Endothelial cell (in vitro differentiated cells): ENCODE data around the gene USP12. TPM values are rescaled to one million over a fixed set of nuclear protein-coding genes. Genes with fewer than 3 reads are reported as not detected.
A peak's percentile ranks its signal among the peaks of the same experiment; 100 is the strongest.

Experiments
- DNase-seq: peaks from one replicate; pipeline ENCODE4 v3.0.0; 2021; ENCODE audit warnings: low spot score
- H3K27ac Mint-ChIP-seq: one replicate; pipeline ENCODE4 v1.8.0; 2021; ENCODE audit warnings: mixed read lengths, inconsistent platforms; ENCODE audit not compliant: unreplicated experiment
- H3K27me3 Mint-ChIP-seq: one replicate; pipeline ENCODE4 v1.8.0; 2021; ENCODE audit warnings: mild to moderate bottlenecking, moderate library complexity, mixed read lengths, inconsistent platforms; ENCODE audit not compliant: unreplicated experiment
- H3K36me3 Mint-ChIP-seq: one replicate; pipeline ENCODE4 v1.8.0; 2021; ENCODE audit warnings: mild to moderate bottlenecking, low read depth, mixed read lengths, inconsistent platforms; ENCODE audit not compliant: unreplicated experiment
- H3K4me1 Mint-ChIP-seq: one replicate; pipeline ENCODE4 v1.8.0; 2021; ENCODE audit warnings: mild to moderate bottlenecking, mixed read lengths, inconsistent platforms; ENCODE audit not compliant: unreplicated experiment
- H3K4me3 Mint-ChIP-seq: one replicate; pipeline ENCODE4 v1.8.0; 2021; ENCODE audit warnings: mild to moderate bottlenecking, mixed read lengths, inconsistent platforms; ENCODE audit not compliant: unreplicated experiment
- H3K9me3 Mint-ChIP-seq: one replicate; pipeline ENCODE4 v1.8.0; 2021; ENCODE audit warnings: mixed read lengths, inconsistent platforms; ENCODE audit not compliant: unreplicated experiment
- total RNA-seq: library from RNA; stranded (reverse); fragmentation: NEBNext Ultra II Directional; extraction: Animal tissue kit (Norgen Biotek cat#: 25700); gene quantifications from one replicate; pipeline ENCODE4 v1.2.1, GENCODE V29; 2021; ENCODE audit not compliant: unreplicated experiment
- TF ChIP-seq, protein P1 (sequence below): fragments of 200-600 bp; sonication (generic); IDR thresholded peaks from one replicate; pipeline ENCODE4 v1.5.0; 2021; ENCODE audit warnings: antibody characterized with exemption; ENCODE audit not compliant: unreplicated experiment

Gene USP12
- total RNA-seq, 1 donor from 2014 or later = 29.7 TPM

DNA sequence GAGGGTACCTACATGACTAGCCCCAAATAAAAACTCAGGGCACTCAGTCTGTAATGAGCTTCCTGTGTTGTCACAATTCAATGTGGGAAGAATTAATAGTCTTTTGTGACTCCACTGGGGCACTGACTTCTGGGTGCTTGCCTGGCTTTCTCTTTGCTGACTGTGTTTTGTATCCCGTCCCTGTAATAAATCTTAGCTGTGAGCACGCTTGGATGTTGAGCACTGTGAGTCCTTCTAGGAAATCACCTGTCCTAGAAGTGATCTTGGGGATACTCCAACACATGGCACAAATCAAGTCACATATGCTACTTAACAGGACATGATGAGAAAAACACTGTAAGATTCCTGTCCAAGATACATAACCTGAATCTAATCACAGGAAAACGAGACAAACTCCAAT is 83.0 kb downstream of the USP12 start:
- Mint-ChIP-seq H3K27me3 (peaks cover 6% of the 10 kb centered on the region), H3K4me1 (peaks cover 4% of the 10 kb centered on the region), H3K4me3 (no peak overlapping the region), H3K9me3 (no peaks in the 10 kb centered on the region), H3K27ac (no peak overlapping the region), H3K36me3 (peaks cover 30% of the 10 kb centered on the region)
- no peak for DNase-seq
- TF ChIP-seq, protein P1, sequence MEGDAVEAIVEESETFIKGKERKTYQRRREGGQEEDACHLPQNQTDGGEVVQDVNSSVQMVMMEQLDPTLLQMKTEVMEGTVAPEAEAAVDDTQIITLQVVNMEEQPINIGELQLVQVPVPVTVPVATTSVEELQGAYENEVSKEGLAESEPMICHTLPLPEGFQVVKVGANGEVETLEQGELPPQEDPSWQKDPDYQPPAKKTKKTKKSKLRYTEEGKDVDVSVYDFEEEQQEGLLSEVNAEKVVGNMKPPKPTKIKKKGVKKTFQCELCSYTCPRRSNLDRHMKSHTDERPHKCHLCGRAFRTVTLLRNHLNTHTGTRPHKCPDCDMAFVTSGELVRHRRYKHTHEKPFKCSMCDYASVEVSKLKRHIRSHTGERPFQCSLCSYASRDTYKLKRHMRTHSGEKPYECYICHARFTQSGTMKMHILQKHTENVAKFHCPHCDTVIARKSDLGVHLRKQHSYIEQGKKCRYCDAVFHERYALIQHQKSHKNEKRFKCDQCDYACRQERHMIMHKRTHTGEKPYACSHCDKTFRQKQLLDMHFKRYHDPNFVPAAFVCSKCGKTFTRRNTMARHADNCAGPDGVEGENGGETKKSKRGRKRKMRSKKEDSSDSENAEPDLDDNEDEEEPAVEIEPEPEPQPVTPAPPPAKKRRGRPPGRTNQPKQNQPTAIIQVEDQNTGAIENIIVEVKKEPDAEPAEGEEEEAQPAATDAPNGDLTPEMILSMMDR = no peak

DNA sequence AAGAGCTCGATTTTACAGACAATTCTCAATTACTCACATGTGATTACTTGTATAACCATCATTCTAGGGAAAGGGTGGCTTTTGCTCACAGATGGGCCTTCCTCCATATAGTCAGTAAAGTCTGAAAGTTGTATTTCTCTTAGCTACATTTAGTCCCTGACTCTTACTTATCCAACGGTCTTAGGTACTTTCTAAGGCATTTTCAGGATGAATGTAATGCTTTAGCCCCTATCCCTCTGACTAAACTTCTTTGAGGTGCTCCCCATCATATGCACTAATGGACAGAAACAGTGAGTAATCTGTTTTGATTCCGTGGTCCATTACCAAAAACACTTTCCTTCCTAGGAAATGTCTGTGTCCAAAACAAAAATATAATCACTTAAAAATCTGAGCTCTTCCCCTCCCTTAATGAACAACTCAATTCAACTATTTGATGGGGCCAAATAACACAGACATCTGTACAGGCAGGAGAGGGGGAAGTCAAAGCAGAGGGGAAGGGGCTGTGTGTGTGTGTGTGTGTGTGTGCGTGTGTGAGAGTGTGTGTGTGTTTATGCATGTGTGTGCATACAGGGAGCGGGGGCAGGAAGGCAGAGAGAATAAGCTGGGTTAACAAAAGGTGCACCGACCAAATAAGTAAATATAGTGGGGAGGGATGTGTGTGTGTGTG is 84.9 kb downstream of the USP12 start:
- H3K27me3 Mint-ChIP-seq = peaks cover 6% of the 10 kb centered on the region
- peaks cover 4% of the 10 kb centered on the region for H3K4me1 Mint-ChIP-seq
- peak overlapping the region; percentile 45 for H3K27ac Mint-ChIP-seq
- peak overlapping the region; percentile 47 for H3K4me3 Mint-ChIP-seq
- TF ChIP-seq, protein P1 = no peak
- H3K36me3 Mint-ChIP-seq = peaks cover 25% of the 10 kb centered on the region
- no peak for DNase-seq
- no peaks in the 10 kb centered on the region for H3K9me3 Mint-ChIP-seq

GRCh38 chr13:27083183-27083582 is 88.4 kb downstream of the USP12 start:
- H3K9me3 Mint-ChIP-seq = no peaks in the 10 kb centered on the region
- TF ChIP-seq, protein P1 = no peak
- peaks cover 23% of the 10 kb centered on the region for H3K36me3 Mint-ChIP-seq
- H3K4me1 Mint-ChIP-seq = peaks cover 4% of the 10 kb centered on the region
- DNase-seq = no peak
- no peak overlapping the region for H3K27ac Mint-ChIP-seq
- no peak overlapping the region for H3K4me3 Mint-ChIP-seq
- H3K27me3 Mint-ChIP-seq = no peaks in the 10 kb centered on the region

GRCh38 chr13:27081893-27082679 is 89.5 kb downstream of the USP12 start:
- no peaks in the 10 kb centered on the region for H3K9me3 Mint-ChIP-seq
- no peak for DNase-seq
- no peak overlapping the region for H3K27ac Mint-ChIP-seq
- peaks cover 16% of the 10 kb centered on the region for H3K36me3 Mint-ChIP-seq
- TF ChIP-seq, protein P1 = no peak
- H3K4me3 Mint-ChIP-seq = no peak overlapping the region
- peaks cover 9% of the 10 kb centered on the region for H3K4me1 Mint-ChIP-seq
- H3K27me3 Mint-ChIP-seq = no peaks in the 10 kb centered on the region
